K562 (cell line): Measurements from ENCODE around the gene CPED1. TPM values are rescaled to one million over a fixed set of nuclear protein-coding genes. Genes with fewer than 3 reads are reported as not detected.

Experiments
- ATAC-seq: fragments of 200-7000 bp; cut with Tn5 transposase; 3 replicates; pipeline ENCODE4 v1.9.1; 2020; ENCODE audit warnings: moderate library complexity
- BruUV-seq: library from RNA; stranded (reverse); fragments of 400-500 nt; replicated peaks from 2 replicates; lab custom pipeline; 2021; lab: Mats Ljungman, UMichigan
- CTCF ChIA-PET: fragments of 300-600 bp; formaldehyde crosslinking; extraction: SDS; loops from one replicate; lab custom pipeline; 2021; ENCODE audit warnings: low intra/inter-chr PET ratio; lab: Yijun Ruan, JAX
- POLR2A ChIA-PET: fragments of 300-600, 350-650 bp; sonication (Branson Sonifier 250); formaldehyde crosslinking; extraction: SDS; loops from one replicate; lab custom pipeline; 2021; ENCODE audit warnings: antibody characterized with exemption, inconsistent platforms; lab: Yijun Ruan, JAX
- DNase-seq, 4 experiments: peaks; one replicate each; pipeline versions ENCODE4 v3.0.0 to v3.0.0-alpha.2; 2011 to 2018; ENCODE audit warnings: low spot score in 3 of 4, mixed read lengths in 3 of 4; ENCODE audit errors: extremely low read depth in 1 of 4
- FAIRE-seq: peaks from 2 replicates; lab custom pipeline; 2011; peaks lifted over from hg19 to GRCh38; lab: Jason Lieb, UNC
- H2AFZ ChIP-seq: 2 replicates; pipeline ENCODE4 v1.6.0; 2011; ENCODE audit warnings: low read depth, low read length, control low read depth, inconsistent platforms
- H3K27ac ChIP-seq: fragments of 200-600 bp; 3 replicates; pipeline ENCODE4 v1.8.0; 2011; ENCODE audit warnings: low read depth, mild to moderate bottlenecking, control low read depth, inconsistent platforms, low read length, moderate library complexity, mixed read lengths; ENCODE audit errors: extremely low read depth
- H3K27me3 ChIP-seq, 2 experiments: fragments of 300-600 bp in 1 of 2; 2 replicates in 1 of 2; 3 replicates in 1 of 2; pipeline versions ENCODE4 v1.6.0 to v1.8.0; 2011; ENCODE audit warnings: inconsistent platforms in 2 of 2, low read length in 2 of 2, mild to moderate bottlenecking in 1 of 2, mixed read lengths in 1 of 2, moderate library complexity in 1 of 2; ENCODE audit not compliant: control insufficient read depth in 2 of 2, insufficient read depth in 2 of 2
- H3K36me3 ChIP-seq: fragments of 300-600 bp; 3 replicates; pipeline ENCODE4 v1.8.0; 2011; ENCODE audit warnings: mild to moderate bottlenecking, low read length, inconsistent platforms; ENCODE audit not compliant: control insufficient read depth, insufficient read depth
- H3K4me1 ChIP-seq, 2 experiments: fragments of 200-600 bp in 1 of 2; replicated peaks in 1 of 2; 2 replicates in 1 of 2; 3 replicates in 1 of 2; pipeline versions ENCODE4 v1.5.1 to v1.8.0; 2011; ENCODE audit warnings: inconsistent platforms in 2 of 2, low read length in 2 of 2, mild to moderate bottlenecking in 1 of 2, mixed read lengths in 1 of 2, moderate library complexity in 1 of 2; ENCODE audit not compliant: control insufficient read depth in 2 of 2, insufficient read depth in 2 of 2
- H3K4me2 ChIP-seq: 2 replicates; pipeline ENCODE4 v1.6.1; 2011; ENCODE audit warnings: low read length, control low read depth, inconsistent platforms, mixed read lengths; ENCODE audit not compliant: insufficient read depth
- H3K4me3 ChIP-seq: fragments of 200-600 bp; sonication (generic), shearing (Covaris generic); 2 replicates; pipeline ENCODE4 v1.5.1; 2016; ENCODE audit warnings: control low read depth, inconsistent platforms
- H3K79me2 ChIP-seq: fragments of 200-600 bp; 3 replicates; pipeline ENCODE4 v1.8.0; 2011; ENCODE audit warnings: low read length, inconsistent platforms; ENCODE audit not compliant: control insufficient read depth, insufficient read depth
- H3K9ac ChIP-seq, 2 experiments: 2 replicates each; pipeline versions ENCODE4 v1.6.0 to v1.6.1; 2011; ENCODE audit warnings: low read depth in 2 of 2, low read length in 2 of 2, control low read depth in 1 of 2, inconsistent platforms in 1 of 2, mild to moderate bottlenecking in 1 of 2, mixed read lengths in 1 of 2; ENCODE audit not compliant: insufficient read depth in 1 of 2
- H3K9me1 ChIP-seq: one replicate; pipeline ENCODE4 v1.6.0; 2011; ENCODE audit warnings: inconsistent platforms, mild to moderate bottlenecking, low read length, moderate library complexity; ENCODE audit not compliant: control insufficient read depth, insufficient read depth
- H3K9me3 ChIP-seq: replicated peaks from 2 replicates; pipeline ENCODE4 v1.5.1; 2011; ENCODE audit warnings: low read depth, low read length, inconsistent platforms; ENCODE audit not compliant: control insufficient read depth, insufficient read depth
- H4K20me1 ChIP-seq: replicated peaks from 2 replicates; pipeline ENCODE4 v1.6.1; 2011; ENCODE audit warnings: low read length, inconsistent platforms, mixed read lengths; ENCODE audit not compliant: control insufficient read depth, insufficient read depth
- FUS ChIP-seq: fragments of 200-400 bp; formaldehyde crosslinking; optimal IDR thresholded peaks from 2 replicates; pipeline ENCODE3; 2017; ENCODE audit warnings: low read depth, low read length
- HDAC2 ChIP-seq: fragments of 450-650 bp; IDR thresholded peaks from 2 replicates; pipeline ENCODE4 v1.6.1; 2016; ENCODE audit warnings: mild to moderate bottlenecking
- HES1 ChIP-seq: fragments of 450-650 bp; IDR thresholded peaks from 2 replicates; pipeline ENCODE4 v1.6.1; 2016; ENCODE audit warnings: low read depth, mild to moderate bottlenecking, moderate library complexity
- KLF1 ChIP-seq: fragments of 450-650 bp; IDR thresholded peaks from 2 replicates; pipeline ENCODE4 v1.6.1; 2016; ENCODE audit warnings: missing genetic modification characterization, missing compliant biosample characterization
- MAZ ChIP-seq, 2 experiments: fragments of 450-650 bp in 1 of 2; sonication (generic) in 1 of 2; formaldehyde crosslinking; IDR thresholded peaks in 1 of 2; conservative IDR thresholded peaks in 1 of 2; 2 replicates each; pipeline versions ENCODE4 v1.4.0 to v1.5.0; 2020; ENCODE audit warnings: mild to moderate bottlenecking in 1 of 2, missing genetic modification reagents in 1 of 2
- MYNN ChIP-seq, 2 experiments: sonication (generic); formaldehyde crosslinking in 1 of 2; IDR thresholded peaks; 2 replicates each; pipeline versions ENCODE4 v1.5.0 to v1.6.1; 2016 to 2020; ENCODE audit warnings: antibody characterized with exemption in 1 of 2, missing genetic modification reagents in 1 of 2
- POLR2A ChIP-seq: fragments of 450-650 bp; conservative IDR thresholded peaks from 2 replicates; pipeline ENCODE4 v1.6.1; 2016
- POLR2AphosphoS5 ChIP-seq: IDR thresholded peaks from 2 replicates; pipeline ENCODE4 v1.6.1; 2011; ENCODE audit warnings: mild to moderate bottlenecking, low read depth, low read length, moderate library complexity; ENCODE audit not compliant: control insufficient read depth, insufficient read depth
- POLR2B ChIP-seq: fragments of 450-650 bp; IDR thresholded peaks from 2 replicates; pipeline ENCODE4 v1.6.1; 2018; ENCODE audit warnings: low read depth; ENCODE audit not compliant: partially characterized antibody
- RBM22 ChIP-seq: fragments of 200-400 bp; formaldehyde crosslinking; IDR thresholded peaks from 2 replicates; pipeline ENCODE4 v1.6.1; 2018; ENCODE audit warnings: low read length, low read depth; ENCODE audit not compliant: poor library complexity, severe bottlenecking
- SIN3A ChIP-seq, 2 experiments: fragments of 150-350 bp in 1 of 2; IDR thresholded peaks; 2 replicates each; pipeline ENCODE4 v1.6.1; 2011 to 2016; ENCODE audit warnings: borderline replicate concordance in 2 of 2, low read depth in 2 of 2, low read length in 2 of 2, mild to moderate bottlenecking in 2 of 2, moderate library complexity in 2 of 2; ENCODE audit not compliant: control insufficient read depth in 1 of 2
- SUPT5H ChIP-seq: fragments of 450-650 bp; IDR thresholded peaks from 2 replicates; pipeline ENCODE4 v1.6.1; 2016
- ZBTB17 ChIP-seq: fragments of 450-650 bp; formaldehyde crosslinking; IDR thresholded peaks from 2 replicates; pipeline ENCODE4 v1.4.0; 2020; ENCODE audit warnings: mild to moderate bottlenecking
- ZNF121 ChIP-seq: sonication (generic); formaldehyde crosslinking; conservative IDR thresholded peaks from 2 replicates; pipeline ENCODE4 v1.8.0; 2022; ENCODE audit warnings: missing genetic modification reagents
- ZNF124 ChIP-seq: sonication (generic); formaldehyde crosslinking; IDR thresholded peaks from 2 replicates; pipeline ENCODE4 v1.8.1; 2022; ENCODE audit warnings: missing genetic modification reagents
- ZNF143 ChIP-seq: sonication (generic); formaldehyde crosslinking; IDR thresholded peaks from 2 replicates; pipeline ENCODE4 v1.9.0; 2022; ENCODE audit warnings: mild to moderate bottlenecking, missing genetic modification reagents
- ZNF551 ChIP-seq: fragments of 250-450 bp; sonication (Bioruptor Pico); IDR thresholded peaks from 2 replicates; pipeline ENCODE4 v1.5.0; 2021; ENCODE audit warnings: mild to moderate bottlenecking, moderate library complexity
- WGBS: fragments of 100-300 bp; shearing (Covaris generic); methylation state at CpG from one replicate; pipeline ENCODE4 v1.1.6; 2016; ENCODE audit warnings: low coverage, mixed read lengths; ENCODE audit not compliant: insufficient coverage; ENCODE audit errors: missing lambda C conversion rate; 5-methylcytosine and 5-hydroxymethylcytosine counted together
- in situ Hi-C: fragments of 300-500 bp; cut with MboI; formaldehyde crosslinking; loops from 4 replicates; pipeline ENCODE4 v1.15.0; 2018; ENCODE audit warnings: inconsistent platforms, mixed read lengths
- intact Hi-C: fragments of 100-400 bp; cut with micrococcal nuclease; formaldehyde crosslinking; loops from 2 replicates; pipeline ENCODE4 v1.14.2; 2022
- polyA plus RNA-seq, 8 experiments: library from polyadenylated mRNA; depleted of rRNA in 4 of 8; stranded (reverse) in 5 of 8; unstranded in 3 of 8; fragments of >200 nt; fragmentation: Nextera tagmentation in 2 of 8; fragmentation: Illumina TruSeq in 1 of 8; extraction: Ambion mirVana in 2 of 8; extraction: Trizol in 1 of 8; gene quantifications; 2 replicates each; pipeline versions ENCODE4 v1.2.1 to v1.2.3, GENCODE V29; 2011 to 2014; ENCODE audit warnings: inconsistent platforms in 1 of 8, missing spikeins in 1 of 8
- total RNA-seq, 7 experiments: library from RNA; depleted of rRNA in 6 of 7; stranded (reverse); fragments of >200 nt in 6 of 7; fragmentation: Illumina TruSeq in 2 of 7; extraction: Trizol in 2 of 7; gene quantifications; 2 replicates each; pipeline versions ENCODE4 v1.2.1 to v1.2.3, GENCODE V29; 2011 to 2021; ENCODE audit warnings: low replicate concordance in 1 of 7
- TF ChIP-seq, protein P1 (sequence below): fragments of 450-650 bp; IDR thresholded peaks from 2 replicates; pipeline ENCODE4 v1.7.1; 2018; ENCODE audit warnings: mild to moderate bottlenecking, low read depth; ENCODE audit not compliant: partially characterized antibody
- TF ChIP-seq, protein P2 (sequence below): fragments of 250-450 bp; sonication (Bioruptor Pico); IDR thresholded peaks from 2 replicates; pipeline ENCODE4 v1.8.0; 2022; ENCODE audit warnings: inconsistent platforms, mild to moderate bottlenecking, moderate library complexity, borderline replicate concordance

Gene CPED1
- total and polyA plus RNA-seq, 9 of the 15 experiments (the other 6 are each of a cell fraction or from before 2014, with no cell fraction given): 195 to 393 (median 290) TPM

DNA sequence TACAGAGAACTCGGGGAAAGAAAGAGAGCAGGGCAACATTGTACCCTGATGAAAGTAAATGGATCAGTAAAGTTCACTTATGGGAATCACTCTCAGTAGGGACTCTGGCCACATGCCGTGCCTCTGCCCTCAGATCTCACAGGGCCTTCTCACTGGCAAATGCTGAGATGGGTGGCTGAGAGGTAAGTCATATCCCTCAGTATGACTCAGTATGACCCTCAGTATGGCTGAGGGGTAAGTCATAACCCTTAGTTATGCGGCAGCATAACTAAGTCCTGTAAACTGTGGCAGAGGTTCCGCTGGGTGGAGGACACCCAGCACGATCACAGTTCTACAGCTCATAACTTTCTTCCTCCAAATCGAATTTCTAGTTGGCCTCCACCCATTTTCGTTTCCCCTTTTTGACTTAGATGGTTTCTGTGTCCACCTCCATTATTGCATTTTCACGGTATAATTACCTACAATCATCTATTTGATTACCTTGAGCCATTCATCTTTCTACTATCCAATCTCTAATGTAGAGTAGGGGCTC, 313.8 kb downstream of the CPED1 start:
- 60% methylated on average over 8 of the region's 8 CpGs for WGBS
- Histone ChIP-seq H3K4me1 (no peaks in the 10 kb centered on the region), H3K4me3 (no peak overlapping the region)
- TF ChIP-seq POLR2A (peak; percentile 67), SUPT5H (peak; percentile 61; the same call in 1 of the 2 replicates), KLF1 (tag) (no peak), ZNF124 (CRISPR knock-in tag) (no peak), ZNF143 (CRISPR knock-in tag) (no peak), HDAC2 (no peak), FUS (no peak), SIN3A (IDR thresholded peaks at IDR 0.05; ENCODE audit: borderline replicate concordance in 2 of 2, control insufficient read depth in 1 of 2, low read depth in 2 of 2, low read length in 2 of 2) (no peak), RBM22 (peak; percentile 80), ZBTB17 (CRISPR knock-in tag) (0 out of 2 replicates have a peak, but pooled peaks have one; percentile 26), POLR2B (peak; percentile 61), MAZ (CRISPR knock-in tag; conservative IDR thresholded peaks at IDR 0.05 in 1 of 2, IDR thresholded peaks at IDR 0.05 in 1 of 2) (peak in 1 of 2 experiments; percentile 33; a peak in 1 of 4 replicates), MYNN (IDR thresholded peaks at IDR 0.05) (peak; percentile 1; the same call in 1 of the 2 replicates), MYNN (CRISPR knock-in tag; IDR thresholded peaks at IDR 0.05) (no peak), ZNF551 (peak; percentile 15), POLR2AphosphoS5 (0 out of 2 replicates have a peak, but pooled peaks have one; percentile 39), HES1 (no peak), ZNF121 (CRISPR knock-in tag) (no peak)
- TF ChIP-seq, protein P1, sequence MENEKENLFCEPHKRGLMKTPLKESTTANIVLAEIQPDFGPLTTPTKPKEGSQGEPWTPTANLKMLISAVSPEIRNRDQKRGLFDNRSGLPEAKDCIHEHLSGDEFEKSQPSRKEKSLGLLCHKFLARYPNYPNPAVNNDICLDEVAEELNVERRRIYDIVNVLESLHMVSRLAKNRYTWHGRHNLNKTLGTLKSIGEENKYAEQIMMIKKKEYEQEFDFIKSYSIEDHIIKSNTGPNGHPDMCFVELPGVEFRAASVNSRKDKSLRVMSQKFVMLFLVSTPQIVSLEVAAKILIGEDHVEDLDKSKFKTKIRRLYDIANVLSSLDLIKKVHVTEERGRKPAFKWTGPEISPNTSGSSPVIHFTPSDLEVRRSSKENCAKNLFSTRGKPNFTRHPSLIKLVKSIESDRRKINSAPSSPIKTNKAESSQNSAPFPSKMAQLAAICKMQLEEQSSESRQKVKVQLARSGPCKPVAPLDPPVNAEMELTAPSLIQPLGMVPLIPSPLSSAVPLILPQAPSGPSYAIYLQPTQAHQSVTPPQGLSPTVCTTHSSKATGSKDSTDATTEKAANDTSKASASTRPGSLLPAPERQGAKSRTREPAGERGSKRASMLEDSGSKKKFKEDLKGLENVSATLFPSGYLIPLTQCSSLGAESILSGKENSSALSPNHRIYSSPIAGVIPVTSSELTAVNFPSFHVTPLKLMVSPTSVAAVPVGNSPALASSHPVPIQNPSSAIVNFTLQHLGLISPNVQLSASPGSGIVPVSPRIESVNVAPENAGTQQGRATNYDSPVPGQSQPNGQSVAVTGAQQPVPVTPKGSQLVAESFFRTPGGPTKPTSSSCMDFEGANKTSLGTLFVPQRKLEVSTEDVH: peak; percentile 27
- TF ChIP-seq, protein P2, sequence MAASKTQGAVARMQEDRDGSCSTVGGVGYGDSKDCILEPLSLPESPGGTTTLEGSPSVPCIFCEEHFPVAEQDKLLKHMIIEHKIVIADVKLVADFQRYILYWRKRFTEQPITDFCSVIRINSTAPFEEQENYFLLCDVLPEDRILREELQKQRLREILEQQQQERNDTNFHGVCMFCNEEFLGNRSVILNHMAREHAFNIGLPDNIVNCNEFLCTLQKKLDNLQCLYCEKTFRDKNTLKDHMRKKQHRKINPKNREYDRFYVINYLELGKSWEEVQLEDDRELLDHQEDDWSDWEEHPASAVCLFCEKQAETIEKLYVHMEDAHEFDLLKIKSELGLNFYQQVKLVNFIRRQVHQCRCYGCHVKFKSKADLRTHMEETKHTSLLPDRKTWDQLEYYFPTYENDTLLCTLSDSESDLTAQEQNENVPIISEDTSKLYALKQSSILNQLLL: no peak

More for the DNA sequence above, 313.8 kb downstream of the CPED1 start:
- intact Hi-C loops: no loop called here
- Histone ChIP-seq H3K4me2 (no peak overlapping the region), H4K20me1 (no peaks in the 10 kb centered on the region), H3K79me2 (no peaks in the 10 kb centered on the region), H3K36me3 (peaks cover 27% of the 10 kb centered on the region; the same call in 2 of the 3 replicates), H3K9ac (no peak overlapping the region), H3K27me3 (no peaks in the 10 kb centered on the region), H3K27ac (no peak overlapping the region), H2AFZ (no peak overlapping the region), H3K9me3 (no peaks in the 10 kb centered on the region), H3K9me1 (no peaks in the 10 kb centered on the region)
- no TSS peak for BruUV-seq
- ATAC-seq (peak; percentile 45), DNase-seq (no peak), FAIRE-seq (no peak)
- ChIA-PET CTCF (no interaction called here), POLR2A (no interaction called here)
- in situ Hi-C loops: no loop called here
